Measurements from ENCODE around the gene LRRC8C.

LRRC8C gene

DNA sequence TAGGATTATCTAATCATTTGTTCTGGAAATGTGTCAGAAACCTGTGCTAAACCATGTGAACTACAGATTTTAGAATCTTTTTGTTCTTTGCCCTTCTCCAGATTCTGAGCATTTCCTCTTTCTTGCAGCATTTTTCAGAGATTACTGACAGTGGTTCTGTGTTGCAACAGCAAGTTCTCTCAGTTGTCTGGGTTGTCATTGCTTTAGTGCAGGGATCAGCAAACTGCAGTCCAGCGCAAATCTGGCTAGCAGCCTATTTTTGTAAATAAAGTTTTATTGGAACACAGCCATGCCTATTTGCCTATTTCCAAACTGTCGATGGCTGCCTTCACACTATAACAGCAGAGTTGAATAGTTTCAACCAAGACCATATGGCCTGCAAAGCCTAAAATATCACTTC, 121.6 kb downstream of the LRRC8C start:
- Histone ChIP-seq H3K36me3 (ENCODE audit: control insufficient read depth in 1 of 2, insufficient read depth in 2 of 2, low read depth in 1 of 2, low read length in 2 of 2) (no peaks in the 10 kb centered on the region), H3K27me3 (ENCODE audit: control insufficient read depth in 1 of 2, insufficient read depth in 1 of 2, low read length in 2 of 2) (peaks cover 0 to 13% of the 10 kb centered on the region in 2 experiments), H2BK15ac (ENCODE audit: low read depth, poor library complexity, severe bottlenecking) (no peak overlapping the region), H2AK5ac (ENCODE audit: low read length, severe bottlenecking) (no peak overlapping the region), H3K79me1 (replicated peaks; ENCODE audit: low read length, poor library complexity, severe bottlenecking) (no peaks in the 10 kb centered on the region), H4K8ac (ENCODE audit: low read length) (no peak overlapping the region), H3K4ac (ENCODE audit: low read depth in 1 of 2, low read length in 2 of 2) (no peak overlapping the region), H3K23ac (ENCODE audit: low read length in 2 of 2) (no peak overlapping the region), H3K9ac (ENCODE audit: low read length) (peak overlapping the region; percentile 10), H2AFZ (ENCODE audit: low read depth, low read length) (no peak overlapping the region), H3K9me3 (ENCODE audit: control insufficient read depth, low read length) (no peaks in the 10 kb centered on the region), H3K18ac (ENCODE audit: low read depth in 1 of 2, low read length in 2 of 2) (no peak overlapping the region), H3K14ac (ENCODE audit: low read length in 2 of 2) (no peak overlapping the region), H3K4me1 (ENCODE audit: control insufficient read depth, insufficient read depth, low read depth, low read length) (no peaks in the 10 kb centered on the region), H2BK120ac (ENCODE audit: low read depth, low read length) (no peak overlapping the region), H3K27ac (ENCODE audit: low read length, poor library complexity, severe bottlenecking) (no peak overlapping the region), H2BK5ac (ENCODE audit: low read depth, low read length, poor library complexity, severe bottlenecking) (no peak overlapping the region), H3K4me3 (ENCODE audit: insufficient read depth in 1 of 2, low read depth in 1 of 2, low read length in 2 of 2) (no peak overlapping the region), H4K91ac (ENCODE audit: low read length) (no peak overlapping the region), H3K4me2 (ENCODE audit: low read length, poor library complexity, severe bottlenecking) (no peak overlapping the region), H2BK12ac (ENCODE audit: low read length in 2 of 2) (no peak overlapping the region)
- DNase-seq: peak; percentile 59
- 76% methylated on average over 2 of the region's 2 CpGs for WGBS

DNA sequence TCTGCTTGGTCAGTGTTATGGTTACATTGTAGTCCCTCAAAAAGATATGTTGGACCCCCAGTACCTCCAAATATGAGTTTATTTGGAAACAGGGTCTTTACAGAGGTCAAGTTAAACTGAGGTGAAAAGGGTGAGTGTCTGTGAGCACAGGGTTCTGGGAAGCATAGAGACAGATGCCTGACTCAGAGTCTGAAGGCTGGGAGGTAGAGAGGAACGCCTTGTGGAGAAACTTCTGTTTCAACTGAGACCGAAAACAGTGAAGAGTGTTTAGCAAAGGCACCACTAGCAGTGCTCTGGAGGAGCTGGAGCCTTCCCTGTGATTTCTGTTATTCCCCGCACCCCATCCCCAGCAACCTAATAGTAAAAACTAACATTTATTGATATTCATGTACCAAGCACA, 122.7 kb downstream of the LRRC8C start:
- H4K91ac ChIP-seq (ENCODE audit: low read length): no peak overlapping the region
- no peak overlapping the region for H2AK5ac ChIP-seq (ENCODE audit: low read length, severe bottlenecking)
- no peak for DNase-seq
- no peaks in the 10 kb centered on the region for H3K9me3 ChIP-seq (ENCODE audit: control insufficient read depth, low read length)
- H3K36me3 ChIP-seq (ENCODE audit: control insufficient read depth in 1 of 2, insufficient read depth in 2 of 2, low read depth in 1 of 2, low read length in 2 of 2): no peaks in the 10 kb centered on the region
- H3K4me1 ChIP-seq (ENCODE audit: control insufficient read depth, insufficient read depth, low read depth, low read length): no peaks in the 10 kb centered on the region
- H3K4me2 ChIP-seq (ENCODE audit: low read length, poor library complexity, severe bottlenecking): no peak overlapping the region
- no peak overlapping the region for H3K14ac ChIP-seq (ENCODE audit: low read length in 2 of 2)
- no peak overlapping the region for H3K4me3 ChIP-seq (ENCODE audit: insufficient read depth in 1 of 2, low read depth in 1 of 2, low read length in 2 of 2)
- 85% methylated on average over 3 of the region's 3 CpGs for WGBS
- peak overlapping the region; percentile 21 to 39 for H2BK12ac ChIP-seq (ENCODE audit: low read length in 2 of 2)
- no peak overlapping the region for H4K8ac ChIP-seq (ENCODE audit: low read length)
- H3K27me3 ChIP-seq (ENCODE audit: control insufficient read depth in 1 of 2, insufficient read depth in 1 of 2, low read length in 2 of 2): peaks cover 0 to 13% of the 10 kb centered on the region in 2 experiments
- H3K9ac ChIP-seq (ENCODE audit: low read length): no peak overlapping the region
- H3K79me1 ChIP-seq (replicated peaks; ENCODE audit: low read length, poor library complexity, severe bottlenecking): no peaks in the 10 kb centered on the region
- no peak overlapping the region for H2BK15ac ChIP-seq (ENCODE audit: low read depth, poor library complexity, severe bottlenecking)
- H3K27ac ChIP-seq (ENCODE audit: low read length, poor library complexity, severe bottlenecking): no peak overlapping the region
- H3K23ac ChIP-seq (ENCODE audit: low read length in 2 of 2): no peak overlapping the region
- H2AFZ ChIP-seq (ENCODE audit: low read depth, low read length): no peak overlapping the region
- no peak overlapping the region for H2BK5ac ChIP-seq (ENCODE audit: low read depth, low read length, poor library complexity, severe bottlenecking)
- H3K18ac ChIP-seq (ENCODE audit: low read depth in 1 of 2, low read length in 2 of 2): no peak overlapping the region
- H2BK120ac ChIP-seq (ENCODE audit: low read depth, low read length): peak overlapping the region; percentile 15
- no peak overlapping the region for H3K4ac ChIP-seq (ENCODE audit: low read depth in 1 of 2, low read length in 2 of 2)

DNA sequence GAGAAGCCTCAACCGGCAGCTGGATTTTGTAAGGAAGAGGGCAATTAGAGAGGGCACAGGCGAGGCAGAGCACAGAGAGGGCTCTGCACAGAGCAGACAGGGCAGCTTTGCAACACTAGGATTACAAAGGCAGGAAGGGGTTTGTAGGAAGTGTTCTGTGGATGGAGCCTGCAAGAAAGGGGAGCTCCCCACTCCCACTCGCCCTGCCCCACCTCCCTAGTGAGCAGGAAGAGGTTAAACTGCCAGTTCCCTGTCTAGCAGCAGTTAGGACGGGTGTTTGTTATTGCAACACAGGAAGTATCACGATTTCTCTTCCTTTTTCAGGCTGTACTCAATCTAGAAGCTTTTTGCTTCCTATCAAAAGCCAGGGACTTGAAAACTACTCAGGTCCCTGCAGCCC, 124.6 kb downstream of the LRRC8C start:
- Histone ChIP-seq H3K9ac (ENCODE audit: low read length) (no peak overlapping the region), H2BK12ac (ENCODE audit: low read length in 2 of 2) (no peak overlapping the region), H3K14ac (ENCODE audit: low read length in 2 of 2) (no peak overlapping the region), H3K36me3 (ENCODE audit: control insufficient read depth in 1 of 2, insufficient read depth in 2 of 2, low read depth in 1 of 2, low read length in 2 of 2) (no peaks in the 10 kb centered on the region), H2AK5ac (ENCODE audit: low read length, severe bottlenecking) (no peak overlapping the region), H2BK15ac (ENCODE audit: low read depth, poor library complexity, severe bottlenecking) (no peak overlapping the region), H4K8ac (ENCODE audit: low read length) (peak overlapping the region; percentile 81), H4K91ac (ENCODE audit: low read length) (no peak overlapping the region), H3K4me3 (ENCODE audit: insufficient read depth in 1 of 2, low read depth in 1 of 2, low read length in 2 of 2) (peak overlapping the region in 1 of 2 experiments; percentile 47), H3K9me3 (ENCODE audit: control insufficient read depth, low read length) (no peaks in the 10 kb centered on the region), H2BK5ac (ENCODE audit: low read depth, low read length, poor library complexity, severe bottlenecking) (no peak overlapping the region), H2BK120ac (ENCODE audit: low read depth, low read length) (no peak overlapping the region), H2AFZ (ENCODE audit: low read depth, low read length) (no peak overlapping the region), H3K4ac (ENCODE audit: low read depth in 1 of 2, low read length in 2 of 2) (no peak overlapping the region), H3K27me3 (ENCODE audit: control insufficient read depth in 1 of 2, insufficient read depth in 1 of 2, low read length in 2 of 2) (peaks cover 0 to 13% of the 10 kb centered on the region in 2 experiments), H3K79me1 (replicated peaks; ENCODE audit: low read length, poor library complexity, severe bottlenecking) (no peaks in the 10 kb centered on the region), H3K4me1 (ENCODE audit: control insufficient read depth, insufficient read depth, low read depth, low read length) (peaks cover 2% of the 10 kb centered on the region), H3K23ac (ENCODE audit: low read length in 2 of 2) (no peak overlapping the region), H3K18ac (ENCODE audit: low read depth in 1 of 2, low read length in 2 of 2) (peak overlapping the region in 1 of 2 experiments; percentile 53), H3K4me2 (ENCODE audit: low read length, poor library complexity, severe bottlenecking) (no peak overlapping the region), H3K27ac (ENCODE audit: low read length, poor library complexity, severe bottlenecking) (no peak overlapping the region)
- DNase-seq: peak; percentile 30
- 12% methylated on average over 4 of the region's 5 CpGs for WGBS

DNA sequence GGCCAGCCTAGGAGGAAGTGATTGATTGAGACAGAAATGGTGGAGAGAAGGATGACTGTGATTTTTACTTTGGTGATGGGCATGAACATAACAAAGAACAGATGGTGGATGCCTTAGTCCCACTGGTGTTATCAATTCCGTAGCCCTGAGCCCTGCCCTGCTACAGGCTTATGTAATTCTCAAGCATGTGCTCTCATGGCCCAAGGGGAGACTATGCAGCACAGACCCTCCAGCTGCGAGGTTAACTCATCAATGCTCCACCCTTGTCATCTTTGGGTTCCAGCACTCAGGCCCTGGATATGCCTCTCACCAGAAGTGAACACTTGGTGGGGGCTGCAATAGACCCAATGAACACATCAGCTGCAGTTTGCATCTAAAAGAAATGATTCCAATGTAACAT, 125.2 kb downstream of the LRRC8C start:
- Histone ChIP-seq H2AK5ac (ENCODE audit: low read length, severe bottlenecking) (no peak overlapping the region), H3K27me3 (ENCODE audit: control insufficient read depth in 1 of 2, insufficient read depth in 1 of 2, low read length in 2 of 2) (peaks cover 0 to 13% of the 10 kb centered on the region in 2 experiments), H3K4me2 (ENCODE audit: low read length, poor library complexity, severe bottlenecking) (no peak overlapping the region), H2BK120ac (ENCODE audit: low read depth, low read length) (peak overlapping the region; percentile 21), H3K79me1 (replicated peaks; ENCODE audit: low read length, poor library complexity, severe bottlenecking) (no peaks in the 10 kb centered on the region), H3K23ac (ENCODE audit: low read length in 2 of 2) (no peak overlapping the region), H4K91ac (ENCODE audit: low read length) (peak overlapping the region; percentile 57), H3K27ac (ENCODE audit: low read length, poor library complexity, severe bottlenecking) (no peak overlapping the region), H3K14ac (ENCODE audit: low read length in 2 of 2) (peak overlapping the region in 1 of 2 experiments; percentile 63), H4K8ac (ENCODE audit: low read length) (peak overlapping the region; percentile 91), H2BK5ac (ENCODE audit: low read depth, low read length, poor library complexity, severe bottlenecking) (no peak overlapping the region), H3K4ac (ENCODE audit: low read depth in 1 of 2, low read length in 2 of 2) (peak overlapping the region; percentile 34 to 73), H2AFZ (ENCODE audit: low read depth, low read length) (no peak overlapping the region), H3K4me1 (ENCODE audit: control insufficient read depth, insufficient read depth, low read depth, low read length) (peaks cover 5% of the 10 kb centered on the region), H2BK12ac (ENCODE audit: low read length in 2 of 2) (peak overlapping the region; percentile 55 to 59), H3K36me3 (ENCODE audit: control insufficient read depth in 1 of 2, insufficient read depth in 2 of 2, low read depth in 1 of 2, low read length in 2 of 2) (no peaks in the 10 kb centered on the region), H3K9ac (ENCODE audit: low read length) (no peak overlapping the region), H2BK15ac (ENCODE audit: low read depth, poor library complexity, severe bottlenecking) (no peak overlapping the region), H3K18ac (ENCODE audit: low read depth in 1 of 2, low read length in 2 of 2) (peak overlapping the region; percentile 61 to 69), H3K4me3 (ENCODE audit: insufficient read depth in 1 of 2, low read depth in 1 of 2, low read length in 2 of 2) (peak overlapping the region in 1 of 2 experiments; percentile 47), H3K9me3 (ENCODE audit: control insufficient read depth, low read length) (no peaks in the 10 kb centered on the region)
- 75% methylated on average over 2 of the region's 2 CpGs for WGBS
- no peak for DNase-seq
